Activated T-cell treated with anti-CD3 and anti-CD28 coated beads for 24 hours (primary cell): ENCODE data around the gene TMPRSS13.
A peak's percentile ranks its signal among the peaks of the same experiment; 100 is the strongest.

ENCODE experiments used
- DNase-seq: peaks from one replicate; pipeline ENCODE4 v3.0.0-alpha.2; 2020; ENCODE audit warnings: low read depth

The TMPRSS13 gene

DNA sequence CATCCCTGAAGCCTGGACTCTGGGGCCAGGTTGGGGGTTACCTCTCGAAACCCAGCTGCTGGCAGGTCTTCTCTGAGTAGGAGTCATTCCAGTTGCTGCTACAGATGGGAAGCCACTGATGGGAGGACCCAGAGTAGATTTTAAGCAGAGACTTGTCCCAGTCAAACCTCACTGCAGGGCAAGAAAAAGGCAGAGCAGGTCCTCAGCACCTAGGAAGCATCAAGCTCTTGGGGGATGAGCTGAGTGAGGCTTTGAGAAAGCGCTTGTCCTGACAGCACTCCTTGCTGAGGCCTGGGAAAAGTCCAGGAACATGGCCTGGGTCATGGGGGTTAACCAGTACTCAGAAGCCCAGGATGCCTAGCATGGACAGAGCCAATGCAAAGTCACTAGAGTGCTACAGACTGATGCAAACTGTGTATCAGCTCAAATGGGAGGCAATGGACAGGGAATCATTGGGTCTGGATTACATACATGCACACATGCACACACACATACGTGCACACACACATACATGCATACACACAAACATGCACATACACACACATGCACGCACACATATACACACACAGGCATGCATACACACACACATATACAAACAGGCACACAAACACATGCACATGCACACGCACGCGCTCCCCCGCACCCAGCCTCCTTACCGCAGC lies 15.3 kb downstream of the TMPRSS13 start:
- no peak for DNase-seq

- no peak for DNase-seq
These were observed 16.7 kb downstream of the TMPRSS13 start for GRCh38 chr11:117912497-117912896.

DNA sequence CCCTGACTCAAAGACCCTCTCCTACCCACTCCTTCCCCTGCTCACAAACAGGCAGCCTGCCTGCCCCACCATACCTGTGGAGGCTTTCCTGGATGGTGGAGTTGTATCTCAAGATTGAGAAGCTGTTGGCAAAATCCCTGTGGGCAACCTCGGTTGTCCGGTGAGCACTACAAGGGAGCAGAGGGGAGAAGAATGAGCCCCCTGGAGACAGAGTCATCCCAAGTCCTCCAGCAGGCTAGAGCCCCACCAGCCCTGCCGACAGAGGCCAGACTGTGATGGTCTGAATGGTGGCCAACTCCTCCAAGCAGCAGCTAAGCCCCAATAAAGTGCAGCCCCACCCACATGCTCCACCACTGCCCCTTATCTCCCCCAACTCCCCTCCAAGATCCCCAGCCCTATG lies 17.5 kb downstream of the TMPRSS13 start:
- no peak for DNase-seq

GRCh38 chr11:117910941-117911655 lies 18.1 kb downstream of the TMPRSS13 start:
- DNase-seq: no peak

- DNase-seq: no peak
These were observed 18.7 kb downstream of the TMPRSS13 start for GRCh38 chr11:117910525-117910924.

GRCh38 chr11:117909611-117910382 lies 19.4 kb downstream of the TMPRSS13 start:
- DNase-seq: no peak

DNA sequence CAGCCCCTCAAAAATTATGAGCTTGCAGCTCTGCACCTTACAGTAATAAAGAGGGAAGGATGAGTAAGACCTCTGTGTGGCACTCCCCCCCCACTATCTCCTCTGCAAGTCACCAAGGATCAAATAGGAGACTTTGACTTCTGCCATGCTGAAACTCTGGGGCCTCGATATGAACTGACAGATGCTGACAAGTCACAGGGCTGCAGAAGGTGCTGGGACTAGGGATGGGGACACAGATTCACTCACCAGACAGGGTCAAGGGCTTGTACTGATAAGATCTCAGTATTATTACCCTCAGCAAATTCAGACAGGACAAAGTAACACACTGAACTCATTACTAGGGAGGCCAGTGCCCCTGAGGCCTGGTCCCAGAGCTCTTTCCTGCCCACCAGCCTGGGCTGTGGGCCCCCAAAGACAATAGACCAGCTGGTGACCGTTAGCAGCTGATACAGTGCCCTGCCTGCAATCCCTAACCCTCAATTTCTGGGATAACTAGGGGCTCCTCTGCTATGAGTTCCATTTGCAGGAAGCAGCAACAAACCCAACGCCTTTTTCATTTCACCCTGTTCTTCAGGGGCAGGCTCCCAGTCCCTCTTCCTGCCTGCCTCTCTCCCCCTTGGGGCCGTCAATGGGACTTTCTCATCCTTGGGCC lies 20.1 kb downstream of the TMPRSS13 start:
- no peak for DNase-seq

DNA sequence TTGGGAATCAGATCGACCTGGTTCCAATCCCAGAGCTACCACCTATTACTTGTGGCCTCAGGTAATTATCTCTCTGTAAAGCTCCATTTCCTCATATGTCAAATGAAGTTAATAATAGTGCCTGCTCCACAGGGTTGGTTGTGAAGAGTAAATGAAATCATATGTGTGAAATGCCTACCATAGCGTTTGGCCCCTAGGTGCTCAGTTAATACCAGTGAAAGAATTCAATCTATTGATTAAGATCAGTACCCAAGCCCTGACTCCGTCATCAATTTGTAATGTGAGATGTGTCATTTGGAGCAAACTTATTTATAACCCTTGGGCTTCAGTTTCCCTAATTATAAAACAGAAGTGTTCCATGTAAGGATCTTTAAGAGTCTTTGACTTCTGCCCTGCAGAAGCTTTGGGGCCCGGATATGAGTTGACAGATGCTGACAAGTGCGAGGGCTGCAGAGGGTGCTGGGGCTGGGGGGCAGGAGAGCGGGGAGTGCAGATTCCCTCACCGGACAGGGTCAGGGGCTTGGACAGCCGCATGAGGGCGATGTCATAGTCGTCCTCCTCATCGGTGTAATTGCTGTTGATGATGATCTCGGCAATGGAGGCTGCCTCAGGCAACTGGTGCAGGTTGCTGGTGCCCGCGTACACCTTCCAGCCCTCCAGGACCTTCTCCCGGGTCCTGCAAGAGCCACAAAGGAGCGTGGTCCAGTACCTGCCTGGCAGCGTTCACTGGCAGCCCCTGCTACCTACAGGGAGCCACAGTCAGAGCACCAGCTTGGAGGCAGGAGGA lies 20.9 kb downstream of the TMPRSS13 start:
- no peak for DNase-seq

DNA sequence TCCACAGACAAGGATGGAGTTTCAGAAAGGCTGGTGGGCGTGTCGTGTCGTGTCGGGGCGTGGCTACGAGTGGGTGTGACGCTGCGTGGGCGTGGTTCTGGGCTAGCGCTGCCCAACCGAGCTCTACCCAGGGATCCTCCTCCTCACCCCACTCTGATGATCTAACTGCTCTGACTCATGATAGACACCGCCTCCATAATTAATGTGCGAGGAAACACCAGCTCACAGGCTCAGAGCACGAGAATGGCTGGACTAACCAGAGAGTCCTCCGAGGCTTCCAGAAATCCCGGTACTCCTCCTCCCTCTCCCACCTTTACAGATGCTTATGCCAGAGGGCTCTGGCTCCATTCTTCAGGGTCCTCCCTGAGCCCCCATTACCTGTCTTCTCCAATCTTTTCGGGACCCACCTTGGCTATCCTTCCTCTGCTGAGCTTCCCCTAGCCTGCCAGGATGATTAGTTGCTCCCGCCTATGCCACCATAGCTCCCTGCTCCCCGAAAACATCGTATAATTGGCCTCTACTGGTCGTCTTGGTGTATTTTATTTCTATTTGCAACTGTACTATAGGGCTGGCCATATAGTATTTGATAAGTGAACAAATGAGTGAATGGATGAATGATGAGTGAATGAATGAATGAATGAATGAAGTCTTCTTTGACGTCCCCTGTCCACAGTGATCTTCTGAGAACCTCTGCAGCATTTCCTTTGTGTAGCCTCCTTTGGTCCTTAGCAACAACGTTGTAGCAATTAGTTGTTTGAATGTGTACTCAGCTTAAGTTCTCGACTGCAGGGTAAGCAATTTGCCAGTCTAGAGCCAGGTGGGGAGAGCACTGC lies 21.7 kb downstream of the TMPRSS13 start:
- peak; percentile 61 for DNase-seq

DNA sequence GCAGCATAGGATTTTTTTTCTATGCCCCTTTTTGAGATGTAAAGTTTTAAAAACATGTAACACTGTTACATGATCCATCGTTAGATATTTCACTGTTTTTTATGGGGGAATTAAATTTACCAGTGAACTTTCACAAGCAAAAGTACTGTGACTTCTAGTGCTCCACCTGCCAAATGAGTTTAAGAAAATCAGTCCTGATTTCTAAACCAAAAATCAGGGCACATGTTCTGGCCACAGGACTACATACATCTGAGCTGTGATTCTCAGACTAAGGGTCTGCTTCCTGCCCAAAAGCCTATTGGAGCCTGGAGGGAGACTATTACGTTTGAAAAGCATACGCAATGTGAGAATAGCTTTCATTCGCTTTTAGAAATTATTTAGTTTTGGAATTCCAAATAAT lies 22.5 kb downstream of the TMPRSS13 start:
- DNase-seq: no peak

DNA sequence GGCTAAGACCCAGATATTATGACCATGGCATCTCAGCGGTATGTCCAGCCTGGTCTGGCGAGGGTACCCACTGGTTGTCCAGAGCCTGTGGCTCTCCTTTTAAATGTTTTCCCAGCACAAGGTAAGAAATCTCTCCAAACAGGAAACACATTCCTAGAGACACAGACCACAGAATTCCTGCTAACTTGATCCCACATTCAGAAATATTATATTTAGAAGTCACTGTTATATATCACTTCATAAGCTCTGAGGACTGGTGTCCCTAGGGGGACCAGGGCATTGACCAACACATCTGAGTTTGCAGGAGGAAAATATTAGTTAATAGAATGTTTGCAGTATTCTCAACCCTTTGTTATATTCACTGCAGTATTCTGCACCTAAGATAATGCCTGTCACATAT lies 23.1 kb downstream of the TMPRSS13 start:
- no peak for DNase-seq

DNA sequence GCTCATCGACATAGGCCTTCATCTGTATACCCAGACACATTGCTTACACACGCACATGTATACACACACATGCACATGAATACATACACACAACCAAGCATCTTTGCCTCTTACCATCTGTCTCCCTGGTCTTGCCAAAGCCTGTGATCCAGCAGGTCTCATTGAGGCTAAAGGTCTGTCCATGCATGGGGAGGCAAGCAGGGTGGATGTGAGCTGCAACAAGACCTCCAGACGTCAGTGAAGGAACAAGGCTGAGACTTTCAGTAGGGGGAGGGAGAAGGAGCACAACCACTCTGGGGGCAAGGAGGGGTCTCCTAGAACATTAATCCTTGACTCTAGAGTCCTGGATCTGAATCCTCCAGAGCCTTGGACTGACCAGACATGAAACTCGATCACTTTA lies 23.7 kb downstream of the TMPRSS13 start:
- DNase-seq: no peak

DNA sequence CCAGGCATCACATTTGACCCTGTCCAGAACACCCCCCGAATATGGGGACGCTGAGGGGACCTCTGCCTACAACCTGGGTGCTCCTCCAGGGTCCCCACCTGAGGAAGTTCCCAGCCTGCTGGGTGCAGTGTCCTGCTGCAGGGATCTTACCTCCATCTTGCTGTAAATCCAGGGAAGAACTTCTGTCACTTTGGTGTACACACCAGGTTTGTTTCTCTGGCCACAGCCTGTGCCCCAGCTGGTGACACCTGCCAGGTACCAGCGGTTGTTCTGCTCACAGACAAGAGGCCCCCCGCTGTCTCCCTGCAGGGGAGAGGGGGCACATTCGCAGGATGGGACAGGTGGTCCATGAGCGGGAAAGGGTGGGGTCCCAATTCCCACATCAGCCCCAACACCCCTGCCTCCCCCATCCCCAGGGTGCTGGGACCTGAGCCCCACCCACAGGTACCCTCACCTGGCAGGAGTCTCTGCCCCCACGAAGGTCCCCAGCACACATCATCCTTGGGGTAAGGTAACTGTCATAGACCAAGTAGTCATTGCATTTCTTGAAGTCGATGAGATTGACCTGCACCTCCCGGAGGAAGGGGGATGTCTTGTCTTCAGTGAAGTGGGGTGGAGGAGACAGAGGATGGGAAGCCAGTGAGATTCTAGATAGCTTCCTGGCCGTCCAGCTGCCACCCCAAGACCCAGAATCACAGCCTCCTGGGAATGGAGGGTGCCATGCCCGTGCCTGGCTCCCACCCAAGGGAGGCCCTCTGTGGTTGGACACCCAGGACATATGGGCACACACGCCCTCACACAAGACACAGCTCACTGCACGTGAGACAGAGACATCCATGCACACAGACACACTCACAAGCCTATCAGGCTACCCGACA lies 25.5 kb downstream of the TMPRSS13 start:
- no peak for DNase-seq

DNA sequence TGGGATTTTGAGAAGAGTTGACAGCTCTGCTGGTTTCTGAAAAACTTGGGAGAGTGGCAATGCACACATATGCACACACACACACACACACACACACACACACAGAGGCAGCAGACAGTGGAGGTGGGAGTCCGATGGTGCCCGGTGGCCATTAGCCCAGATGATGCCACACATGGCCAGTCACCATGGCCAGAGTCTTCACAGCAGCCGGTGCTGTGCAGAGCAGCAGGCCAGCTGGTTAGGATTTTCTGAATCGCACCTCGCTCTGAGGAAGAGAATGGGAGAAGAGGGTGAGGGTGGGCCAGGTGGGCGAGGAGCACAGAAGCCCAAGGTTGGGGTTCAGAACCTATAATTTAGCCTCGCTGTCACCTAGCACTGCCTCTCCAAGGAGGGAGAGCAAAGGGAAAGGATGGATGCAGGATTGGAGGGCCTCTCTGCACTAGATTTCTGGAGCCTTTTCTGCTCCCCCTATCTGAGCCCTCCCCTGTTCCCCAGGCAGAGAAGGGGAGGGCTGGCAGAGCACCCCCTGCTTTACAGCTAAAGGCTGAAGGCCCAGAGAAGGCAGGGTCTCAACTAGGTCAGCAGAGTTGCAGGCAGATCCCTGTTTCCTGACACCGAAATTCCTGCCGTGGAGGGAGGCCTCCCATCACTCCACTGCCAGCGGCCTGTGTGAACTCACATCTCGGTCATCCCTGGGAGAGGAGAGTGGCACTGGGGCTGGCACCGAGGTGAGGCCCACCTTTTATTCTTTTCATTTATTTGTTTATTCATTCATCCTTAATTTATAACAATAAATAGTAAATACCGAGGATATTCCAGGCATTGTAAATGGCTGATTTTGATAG lies 27.0 kb downstream of the TMPRSS13 start:
- DNase-seq: no peak

DNA sequence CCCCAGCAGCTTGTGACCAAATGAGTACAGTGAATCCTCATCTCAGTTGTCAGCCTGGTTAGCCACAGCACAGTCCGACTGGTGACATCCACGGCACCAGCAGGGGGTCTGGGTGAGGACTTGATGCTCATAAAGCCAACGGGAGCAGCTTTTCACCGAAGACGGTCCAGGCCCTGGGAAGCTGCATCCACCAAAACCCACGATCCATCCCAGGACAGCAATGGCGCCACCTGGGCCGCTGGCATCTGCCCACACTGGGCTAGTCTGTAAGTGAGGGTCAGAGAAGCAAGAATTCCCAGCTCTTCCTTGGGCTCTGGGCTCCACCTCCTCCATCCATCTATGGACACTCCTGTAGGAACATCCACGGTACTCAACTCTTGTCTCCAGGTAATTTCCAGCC lies 27.6 kb downstream of the TMPRSS13 start:
- no peak for DNase-seq

- no peak for DNase-seq
These were observed 28.3 kb downstream of the TMPRSS13 start for GRCh38 chr11:117900720-117901440.

GRCh38 chr11:117900121-117900648 lies 29.0 kb downstream of the TMPRSS13 start:
- no peak for DNase-seq

- DNase-seq: no peak
These were observed 31.1 kb downstream of the TMPRSS13 start for GRCh38 chr11:117898059-117898458.
